Fibroblast of lung (primary cell): ENCODE data around the gene GRM4. TPM values are rescaled to one million over a fixed set of nuclear protein-coding genes. Genes with fewer than 3 reads are reported as not detected.

Experiments used
- DNase-seq, 2 donors: peaks; one replicate each; pipeline versions ENCODE4 v3.0.0 to v3.0.0-alpha.2; 2010; ENCODE audit warnings: low read depth in 2 of 2
- H2AFZ ChIP-seq: 2 replicates; pipeline ENCODE4 v1.5.1; 2012; ENCODE audit warnings: low read length, control low read depth, inconsistent platforms
- H3K27ac ChIP-seq: 2 replicates; pipeline ENCODE4 v1.5.1; 2011; ENCODE audit warnings: low read length, control low read depth; ENCODE audit not compliant: insufficient read depth
- H3K27me3 ChIP-seq: 2 replicates; pipeline ENCODE4 v1.5.1; 2011; ENCODE audit warnings: mild to moderate bottlenecking, low read length; ENCODE audit not compliant: control insufficient read depth, insufficient read depth
- H3K36me3 ChIP-seq: 2 replicates; pipeline ENCODE4 v1.5.1; 2011; ENCODE audit warnings: low read length; ENCODE audit not compliant: control insufficient read depth, insufficient read depth
- H3K4me1 ChIP-seq: 2 replicates; pipeline ENCODE4 v1.5.1; 2011; ENCODE audit warnings: low read length; ENCODE audit not compliant: control insufficient read depth, insufficient read depth; ENCODE audit errors: extremely low read depth
- H3K4me2 ChIP-seq: 2 replicates; pipeline ENCODE4 v1.5.1; 2011; ENCODE audit warnings: low read length, control low read depth; ENCODE audit not compliant: insufficient read depth; ENCODE audit errors: extremely low read depth
- H3K4me3 ChIP-seq, 4 experiments: fragments of 200-600 bp in 1 of 4; sonication (generic) in 1 of 4; replicated peaks in 1 of 4; 2 replicates each; pipeline ENCODE4 v1.5.1; 2011 to 2016; ENCODE audit warnings: low read length in 4 of 4, low read depth in 3 of 4, mild to moderate bottlenecking in 3 of 4, control low read depth in 2 of 4, inconsistent platforms in 1 of 4, mixed read lengths in 1 of 4; ENCODE audit not compliant: insufficient read depth in 1 of 4; ENCODE audit errors: control extremely low read depth in 1 of 4
- H3K79me2 ChIP-seq: 2 replicates; pipeline ENCODE4 v1.5.1; 2012; ENCODE audit warnings: mild to moderate bottlenecking, low read length, inconsistent platforms; ENCODE audit not compliant: control insufficient read depth, insufficient read depth
- H3K9ac ChIP-seq: 2 replicates; pipeline ENCODE4 v1.5.1; 2011; ENCODE audit warnings: mild to moderate bottlenecking, low read length, control low read depth; ENCODE audit not compliant: insufficient read depth
- H3K9me3 ChIP-seq: 2 replicates; pipeline ENCODE4 v1.5.1; 2012; ENCODE audit warnings: low read depth, low read length; ENCODE audit not compliant: control insufficient read depth, insufficient read depth
- H4K20me1 ChIP-seq: 2 replicates; pipeline ENCODE4 v1.5.1; 2011; ENCODE audit warnings: low read length; ENCODE audit not compliant: control insufficient read depth, insufficient read depth; ENCODE audit errors: extremely low read depth
- EZH2 ChIP-seq: IDR thresholded peaks from 2 replicates; pipeline ENCODE4 v1.5.1; 2012; ENCODE audit warnings: low read length, control low read depth, mild to moderate bottlenecking; ENCODE audit errors: missing control alignments
- polyA plus RNA-seq, 2 donors: library from polyadenylated mRNA; depleted of rRNA in 1 of 2; stranded (reverse) in 1 of 2; unstranded in 1 of 2; fragments of >200 nt; gene quantifications; 2 replicates each; pipeline ENCODE4 v1.2.1, GENCODE V29; 2011 to 2012; ENCODE audit warnings: missing spikeins in 1 of 2
- total RNA-seq: library from RNA; depleted of rRNA; stranded (reverse); fragments of >200 nt; gene quantifications from 2 replicates; pipeline ENCODE4 v1.2.1, GENCODE V29; 2014
- TF ChIP-seq, protein P1 (sequence below), 2 donors: IDR thresholded peaks in 1 of 2; conservative IDR thresholded peaks in 1 of 2; 1 replicate in 1 of 2; 2 replicates in 1 of 2; pipeline ENCODE4 v1.5.1; 2011 to 2012; ENCODE audit warnings: low read length in 2 of 2, control low read depth in 1 of 2, inconsistent platforms in 1 of 2, low read depth in 1 of 2, mild to moderate bottlenecking in 1 of 2

Gene GRM4
- total and polyA plus RNA-seq, 2 donors (not counting 1 experiment from before 2014, with no cell fraction given): under 0.01 TPM; not detected in 1

GRCh38 chr6:34181908-34182307 is 36.0 kb upstream of the GRM4 start:
- H3K4me2 ChIP-seq: no peak overlapping the region
- no peaks in the 10 kb centered on the region for H3K4me1 ChIP-seq
- H3K9ac ChIP-seq: no peak overlapping the region
- no peaks in the 10 kb centered on the region for H4K20me1 ChIP-seq
- DNase-seq: no peak
- H3K79me2 ChIP-seq: no peaks in the 10 kb centered on the region
- H2AFZ ChIP-seq: no peak overlapping the region
- no peak overlapping the region for H3K27ac ChIP-seq
- peaks cover 2% of the 10 kb centered on the region for H3K27me3 ChIP-seq
- no peak for TF ChIP-seq EZH2
- H3K36me3 ChIP-seq: no peaks in the 10 kb centered on the region
- H3K9me3 ChIP-seq: no peaks in the 10 kb centered on the region
- H3K4me3 ChIP-seq: no peak overlapping the region

DNA sequence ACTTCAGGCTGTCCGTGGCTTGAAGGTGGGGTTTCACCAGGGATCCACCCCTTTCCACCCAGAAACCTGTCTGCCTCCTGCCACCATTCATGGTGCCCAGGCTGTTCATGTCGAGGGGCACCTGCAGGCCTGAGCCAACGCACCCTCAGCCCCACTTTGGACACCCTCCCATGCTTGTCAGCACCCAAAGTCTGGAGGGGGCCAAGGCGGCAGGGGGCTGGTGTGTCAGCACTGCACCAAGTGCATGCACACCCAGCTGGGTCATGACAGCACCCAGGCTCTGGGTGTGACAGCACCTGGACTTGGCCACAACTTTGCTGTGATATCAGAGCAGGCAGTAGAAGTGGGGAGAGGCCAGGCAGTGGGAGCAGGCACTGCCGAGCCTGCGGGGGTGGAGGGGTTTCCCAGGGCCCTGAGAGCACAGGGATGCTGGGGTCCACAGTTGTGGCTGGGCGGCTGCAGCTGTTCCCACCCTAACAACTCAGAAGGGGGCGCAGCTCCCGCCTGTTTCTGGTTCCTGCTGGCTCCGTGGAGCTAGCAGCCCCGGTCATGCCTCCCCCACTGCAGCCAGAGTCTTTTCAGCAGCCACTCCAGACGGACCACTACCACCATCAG is 33.3 kb upstream of the GRM4 start:
- no peak overlapping the region for H2AFZ ChIP-seq
- DNase-seq: no peak
- H3K9me3 ChIP-seq: no peaks in the 10 kb centered on the region
- TF ChIP-seq, protein P1, sequence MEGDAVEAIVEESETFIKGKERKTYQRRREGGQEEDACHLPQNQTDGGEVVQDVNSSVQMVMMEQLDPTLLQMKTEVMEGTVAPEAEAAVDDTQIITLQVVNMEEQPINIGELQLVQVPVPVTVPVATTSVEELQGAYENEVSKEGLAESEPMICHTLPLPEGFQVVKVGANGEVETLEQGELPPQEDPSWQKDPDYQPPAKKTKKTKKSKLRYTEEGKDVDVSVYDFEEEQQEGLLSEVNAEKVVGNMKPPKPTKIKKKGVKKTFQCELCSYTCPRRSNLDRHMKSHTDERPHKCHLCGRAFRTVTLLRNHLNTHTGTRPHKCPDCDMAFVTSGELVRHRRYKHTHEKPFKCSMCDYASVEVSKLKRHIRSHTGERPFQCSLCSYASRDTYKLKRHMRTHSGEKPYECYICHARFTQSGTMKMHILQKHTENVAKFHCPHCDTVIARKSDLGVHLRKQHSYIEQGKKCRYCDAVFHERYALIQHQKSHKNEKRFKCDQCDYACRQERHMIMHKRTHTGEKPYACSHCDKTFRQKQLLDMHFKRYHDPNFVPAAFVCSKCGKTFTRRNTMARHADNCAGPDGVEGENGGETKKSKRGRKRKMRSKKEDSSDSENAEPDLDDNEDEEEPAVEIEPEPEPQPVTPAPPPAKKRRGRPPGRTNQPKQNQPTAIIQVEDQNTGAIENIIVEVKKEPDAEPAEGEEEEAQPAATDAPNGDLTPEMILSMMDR (conservative IDR thresholded peaks at IDR 0.05 in 1 of 2, IDR thresholded peaks at IDR 0.05 in 1 of 2; ENCODE audit: low read depth in 1 of 2, low read length in 2 of 2): no peak
- no peak for TF ChIP-seq EZH2
- H3K27me3 ChIP-seq: peaks cover 2% of the 10 kb centered on the region
- H3K27ac ChIP-seq: no peak overlapping the region
- no peak overlapping the region for H3K9ac ChIP-seq
- no peaks in the 10 kb centered on the region for H3K79me2 ChIP-seq
- no peaks in the 10 kb centered on the region for H3K36me3 ChIP-seq
- no peaks in the 10 kb centered on the region for H3K4me1 ChIP-seq
- no peak overlapping the region for H3K4me3 ChIP-seq
- no peaks in the 10 kb centered on the region for H4K20me1 ChIP-seq
- H3K4me2 ChIP-seq: no peak overlapping the region

DNA sequence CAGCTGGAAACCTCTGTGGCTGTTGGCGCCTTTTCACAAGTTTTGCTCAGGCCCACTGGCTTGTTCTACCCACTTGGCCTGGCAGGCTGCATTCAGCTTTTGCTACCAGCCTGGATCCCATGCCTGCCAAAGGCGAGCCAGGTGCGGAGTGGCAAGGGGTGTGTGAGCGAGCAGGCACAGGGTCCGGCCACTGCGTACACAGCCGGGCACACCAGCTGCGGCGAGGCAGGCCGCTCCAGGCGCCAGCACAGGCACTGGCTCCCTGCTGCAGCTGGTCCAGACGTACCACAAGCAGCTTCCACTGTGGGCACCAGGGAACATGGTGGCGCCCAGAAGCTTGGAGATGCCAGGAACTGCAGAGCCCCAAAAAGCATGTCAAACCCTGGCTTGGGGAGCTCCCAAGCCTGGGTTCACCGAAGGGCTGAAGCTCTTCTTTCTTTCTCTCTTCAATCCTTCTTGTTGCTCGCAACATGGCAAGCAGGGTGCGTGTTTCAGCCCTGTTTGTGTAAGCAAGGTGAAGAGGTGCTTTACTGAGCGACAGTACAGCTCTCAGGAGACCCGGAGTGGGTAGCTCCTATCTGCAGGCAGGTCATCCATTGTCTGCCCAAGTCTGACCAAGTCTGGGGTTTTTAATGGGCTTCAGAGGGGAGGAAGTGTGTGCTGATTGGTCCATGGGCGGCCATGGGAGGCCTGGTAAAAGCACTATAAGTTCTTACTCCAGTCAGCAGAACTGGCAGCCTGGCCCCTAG is 32.6 kb upstream of the GRM4 start:
- Histone ChIP-seq H3K27ac (no peak overlapping the region), H3K4me3 (no peak overlapping the region), H4K20me1 (no peaks in the 10 kb centered on the region), H3K27me3 (peaks cover 2% of the 10 kb centered on the region), H3K4me2 (no peak overlapping the region), H2AFZ (no peak overlapping the region), H3K4me1 (no peaks in the 10 kb centered on the region), H3K9ac (no peak overlapping the region), H3K36me3 (no peaks in the 10 kb centered on the region), H3K9me3 (no peaks in the 10 kb centered on the region), H3K79me2 (no peaks in the 10 kb centered on the region)
- no peak for DNase-seq
- TF ChIP-seq, protein P1 (conservative IDR thresholded peaks at IDR 0.05 in 1 of 2, IDR thresholded peaks at IDR 0.05 in 1 of 2; ENCODE audit: low read depth in 1 of 2, low read length in 2 of 2): no peak
- no peak for TF ChIP-seq EZH2
